ENCODE measurements around the gene MYO1C.

MYO1C gene

DNA sequence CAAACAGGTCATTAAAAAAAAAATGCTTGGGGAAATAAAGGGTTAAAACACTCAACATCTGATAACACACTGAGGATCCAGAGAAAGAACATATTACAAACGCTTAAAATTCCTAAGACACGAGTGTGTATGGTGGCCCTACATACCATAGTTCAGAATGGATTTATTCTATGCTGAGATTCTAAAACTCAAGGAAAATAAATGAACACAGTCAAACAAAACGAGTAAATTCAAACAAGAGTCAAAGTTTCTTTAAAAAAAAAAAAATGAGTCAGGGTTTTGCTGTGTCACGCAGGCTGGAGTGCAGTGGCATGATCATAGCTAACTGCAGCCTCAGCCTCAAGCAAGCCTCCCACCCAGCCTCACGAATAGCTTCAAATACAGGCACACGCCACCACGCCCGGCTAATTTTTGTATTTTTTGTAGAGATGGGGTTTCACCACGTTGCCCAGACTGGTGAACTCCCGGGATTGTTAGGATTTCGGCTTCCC, 53.8 kb downstream of the MYO1C start:
- no peak overlapping the region for H3K4me3 ChIP-seq (ENCODE audit: low read depth, low read length)
- no peak for DNase-seq (ENCODE audit: low read depth)
- TF ChIP-seq POLR2A (IDR thresholded peaks at IDR 0.05; ENCODE audit: extremely low read depth, insufficient read length) (no peak), MYC (IDR thresholded peaks at IDR 0.05; ENCODE audit: low read depth, low read length) (no peak)
- TF ChIP-seq, protein P1, sequence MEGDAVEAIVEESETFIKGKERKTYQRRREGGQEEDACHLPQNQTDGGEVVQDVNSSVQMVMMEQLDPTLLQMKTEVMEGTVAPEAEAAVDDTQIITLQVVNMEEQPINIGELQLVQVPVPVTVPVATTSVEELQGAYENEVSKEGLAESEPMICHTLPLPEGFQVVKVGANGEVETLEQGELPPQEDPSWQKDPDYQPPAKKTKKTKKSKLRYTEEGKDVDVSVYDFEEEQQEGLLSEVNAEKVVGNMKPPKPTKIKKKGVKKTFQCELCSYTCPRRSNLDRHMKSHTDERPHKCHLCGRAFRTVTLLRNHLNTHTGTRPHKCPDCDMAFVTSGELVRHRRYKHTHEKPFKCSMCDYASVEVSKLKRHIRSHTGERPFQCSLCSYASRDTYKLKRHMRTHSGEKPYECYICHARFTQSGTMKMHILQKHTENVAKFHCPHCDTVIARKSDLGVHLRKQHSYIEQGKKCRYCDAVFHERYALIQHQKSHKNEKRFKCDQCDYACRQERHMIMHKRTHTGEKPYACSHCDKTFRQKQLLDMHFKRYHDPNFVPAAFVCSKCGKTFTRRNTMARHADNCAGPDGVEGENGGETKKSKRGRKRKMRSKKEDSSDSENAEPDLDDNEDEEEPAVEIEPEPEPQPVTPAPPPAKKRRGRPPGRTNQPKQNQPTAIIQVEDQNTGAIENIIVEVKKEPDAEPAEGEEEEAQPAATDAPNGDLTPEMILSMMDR (IDR thresholded peaks at IDR 0.05; ENCODE audit: low read depth, low read length) = no peak
- TF ChIP-seq, protein P2, sequence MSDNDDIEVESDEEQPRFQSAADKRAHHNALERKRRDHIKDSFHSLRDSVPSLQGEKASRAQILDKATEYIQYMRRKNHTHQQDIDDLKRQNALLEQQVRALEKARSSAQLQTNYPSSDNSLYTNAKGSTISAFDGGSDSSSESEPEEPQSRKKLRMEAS (IDR thresholded peaks at IDR 0.05; ENCODE audit: low read depth, low read length) = no peak

DNA sequence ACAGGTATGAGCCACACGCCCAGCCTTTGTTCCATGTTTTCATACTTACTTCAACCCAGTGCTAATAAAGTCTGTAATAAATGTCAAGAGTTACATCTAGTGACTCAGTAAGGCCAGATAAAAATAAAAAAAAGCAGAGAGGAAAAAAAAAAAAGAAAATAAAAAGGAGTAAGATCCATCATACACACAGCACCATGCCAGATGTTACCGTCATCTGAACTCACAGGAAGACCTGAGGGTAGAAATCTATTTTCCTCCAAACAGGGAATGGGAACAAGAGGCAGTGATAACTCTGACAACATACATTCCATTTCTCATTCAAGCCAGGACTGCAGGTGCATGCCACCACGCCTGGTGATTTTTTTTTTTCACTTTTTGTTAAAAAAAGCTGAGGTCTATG, 57.2 kb downstream of the MYO1C start:
- TF ChIP-seq POLR2A (IDR thresholded peaks at IDR 0.05; ENCODE audit: extremely low read depth, insufficient read length) (no peak), MYC (IDR thresholded peaks at IDR 0.05; ENCODE audit: low read depth, low read length) (no peak)
- TF ChIP-seq, protein P2 (IDR thresholded peaks at IDR 0.05; ENCODE audit: low read depth, low read length) = no peak
- TF ChIP-seq, protein P1 (IDR thresholded peaks at IDR 0.05; ENCODE audit: low read depth, low read length) = no peak
- DNase-seq (ENCODE audit: low read depth) = no peak
- H3K4me3 ChIP-seq (ENCODE audit: low read depth, low read length) = no peak overlapping the region

DNA sequence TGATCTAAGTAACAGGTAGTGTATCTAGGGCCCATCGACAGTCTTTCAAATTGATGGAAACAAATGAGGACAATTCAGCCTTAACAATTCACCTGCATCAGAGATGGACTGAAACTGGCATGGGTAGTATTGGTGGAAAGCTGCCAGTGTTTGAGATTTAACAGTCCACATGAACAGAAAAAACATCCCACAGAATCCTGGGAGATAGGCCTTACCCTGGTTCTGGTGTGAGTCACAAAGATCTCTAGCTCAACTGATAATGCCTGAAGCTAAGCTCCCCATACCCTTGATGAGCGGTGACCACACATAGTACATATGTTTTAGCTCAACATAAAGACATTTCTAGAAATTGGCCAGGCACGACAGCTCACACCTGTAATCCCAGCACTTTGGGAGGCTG, 58.3 kb downstream of the MYO1C start:
- no peak overlapping the region for H3K4me3 ChIP-seq (ENCODE audit: low read depth, low read length)
- TF ChIP-seq, protein P1 (IDR thresholded peaks at IDR 0.05; ENCODE audit: low read depth, low read length) = no peak
- TF ChIP-seq MYC (IDR thresholded peaks at IDR 0.05; ENCODE audit: low read depth, low read length) (no peak), POLR2A (IDR thresholded peaks at IDR 0.05; ENCODE audit: extremely low read depth, insufficient read length) (no peak)
- TF ChIP-seq, protein P2 (IDR thresholded peaks at IDR 0.05; ENCODE audit: low read depth, low read length) = no peak
- DNase-seq (ENCODE audit: low read depth) = no peak

DNA sequence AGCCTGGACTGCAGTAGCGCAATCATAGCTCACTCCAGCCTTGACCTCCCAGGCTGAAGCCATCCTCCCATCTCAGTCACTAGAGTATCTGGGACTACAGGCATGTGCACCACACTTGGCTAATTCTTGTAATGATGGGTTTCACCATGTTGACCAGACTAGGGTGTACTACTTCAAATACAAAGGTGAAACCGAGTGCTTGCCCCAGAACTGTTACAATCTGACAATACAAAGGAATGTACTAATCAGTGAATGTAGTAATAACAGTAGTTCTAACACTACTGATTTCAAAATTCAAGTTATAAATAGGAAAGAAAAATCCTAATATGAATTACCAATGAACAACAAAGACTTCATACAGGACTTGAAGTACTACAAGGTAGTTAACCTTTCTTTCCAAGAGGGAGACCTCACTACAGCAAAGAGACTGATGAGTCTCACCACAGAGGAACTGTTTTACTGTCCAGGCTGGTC, 60.8 kb downstream of the MYO1C start:
- no peak for DNase-seq (ENCODE audit: low read depth)
- H3K4me3 ChIP-seq (ENCODE audit: low read depth, low read length) = no peak overlapping the region
- TF ChIP-seq, protein P1 (IDR thresholded peaks at IDR 0.05; ENCODE audit: low read depth, low read length) = no peak

DNA sequence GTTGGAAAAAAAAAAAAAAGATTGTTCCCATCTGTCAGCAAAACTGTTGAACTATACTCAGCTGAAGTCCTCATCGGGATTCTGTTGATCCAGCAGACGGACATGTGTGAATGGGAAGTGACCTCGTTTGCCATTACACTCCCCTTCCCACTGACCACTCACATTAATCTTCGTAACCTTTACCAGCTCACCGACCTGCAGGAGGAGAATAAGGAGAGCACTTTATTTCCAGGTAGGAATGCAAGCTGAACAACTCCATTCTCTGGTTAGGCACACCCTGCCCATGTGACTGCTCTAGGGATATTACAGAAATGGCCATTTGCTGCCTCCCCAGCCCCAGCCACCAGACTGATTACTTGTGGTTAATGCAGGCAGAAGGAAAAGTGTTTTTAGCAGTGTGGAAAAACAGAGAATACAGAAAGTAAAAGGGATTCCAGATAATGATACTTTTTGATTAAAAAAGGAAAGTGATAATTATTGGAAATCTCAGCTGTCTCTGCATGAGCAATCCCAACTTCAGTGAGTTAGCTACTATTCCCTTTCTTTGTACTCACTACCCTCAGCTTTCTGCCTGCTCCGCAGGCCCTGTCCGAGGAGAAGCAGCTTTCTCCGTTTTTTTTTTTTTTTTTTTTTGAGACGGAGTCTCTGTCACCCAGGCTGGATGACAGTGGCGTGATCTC, 68.9 kb downstream of the MYO1C start:
- no peak for DNase-seq (ENCODE audit: low read depth)
- TF ChIP-seq, protein P2 (IDR thresholded peaks at IDR 0.05; ENCODE audit: low read depth, low read length) = no peak
- no peak for TF ChIP-seq POLR2A (IDR thresholded peaks at IDR 0.05; ENCODE audit: extremely low read depth, insufficient read length)
- TF ChIP-seq, protein P1 (IDR thresholded peaks at IDR 0.05; ENCODE audit: low read depth, low read length) = no peak
- no peak for TF ChIP-seq MYC (IDR thresholded peaks at IDR 0.05; ENCODE audit: low read depth, low read length)

More for the DNA sequence above, 68.9 kb downstream of the MYO1C start:
- H3K4me3 ChIP-seq (ENCODE audit: low read depth, low read length) = no peak overlapping the region

All from NB4 (cell line).